Activated CD8-positive, alpha-beta T cell treated with anti-CD3 and anti-CD28 coated beads for 36 hours (primary cell): Measurements from ENCODE around the gene BMP15. TPM values are rescaled to one million over a fixed set of nuclear protein-coding genes. Genes with fewer than 3 reads are reported as not detected.

Experiments
- ATAC-seq: fragments of 200-7000 bp; cut with Tn5 transposase; one replicate; pipeline ENCODE4 v1.10.0; 2021; ENCODE audit warnings: mild to moderate bottlenecking, moderate library complexity
- CTCF ChIA-PET: fragments of 350-600 bp; sonication (Branson Sonifier 250); formaldehyde crosslinking; loops from one replicate; lab custom pipeline; 2021; ENCODE audit warnings: antibody characterized with exemption; lab: Charles Lee
- POLR2A ChIA-PET: fragments of 350-600 bp; sonication (Branson Sonifier 250); formaldehyde crosslinking; loops from one replicate; lab custom pipeline; 2021; ENCODE audit warnings: antibody characterized with exemption; lab: Charles Lee
- DNase-seq: peaks from one replicate; pipeline ENCODE4 v3.0.0-alpha.2; 2020
- H3K27ac Mint-ChIP-seq: one replicate; pipeline ENCODE4 v1.8.0; 2021; ENCODE audit warnings: mild to moderate bottlenecking, mixed read lengths
- H3K27me3 Mint-ChIP-seq: one replicate; pipeline ENCODE4 v1.8.0; 2021; ENCODE audit warnings: mixed read lengths
- H3K36me3 Mint-ChIP-seq: one replicate; pipeline ENCODE4 v1.8.0; 2021; ENCODE audit warnings: low read depth, mixed read lengths
- H3K4me1 Mint-ChIP-seq: one replicate; pipeline ENCODE4 v1.8.0; 2021; ENCODE audit warnings: low read depth, mixed read lengths
- H3K4me3 Mint-ChIP-seq: one replicate; pipeline ENCODE4 v1.8.0; 2021; ENCODE audit warnings: mild to moderate bottlenecking, moderate library complexity, mixed read lengths
- H3K9me3 Mint-ChIP-seq: one replicate; pipeline ENCODE4 v1.8.0; 2021; ENCODE audit warnings: mixed read lengths
- intact Hi-C: fragments of 100-400 bp; cut with micrococcal nuclease; formaldehyde crosslinking; loops from one replicate; pipeline ENCODE4 v1.10.0; 2022
- total RNA-seq, 2 experiments: library from RNA; stranded (reverse); gene quantifications; one replicate each; pipeline ENCODE4 v1.2.3, GENCODE V29; 2021
- TF ChIP-seq, protein P1 (sequence below): fragments of 200-600 bp; IDR thresholded peaks from one replicate; pipeline ENCODE4 v1.8.0; 2022; ENCODE audit warnings: antibody characterized with exemption, mild to moderate bottlenecking

Gene BMP15
- total RNA-seq, 2 experiments from 2014 or later = not detected

DNA sequence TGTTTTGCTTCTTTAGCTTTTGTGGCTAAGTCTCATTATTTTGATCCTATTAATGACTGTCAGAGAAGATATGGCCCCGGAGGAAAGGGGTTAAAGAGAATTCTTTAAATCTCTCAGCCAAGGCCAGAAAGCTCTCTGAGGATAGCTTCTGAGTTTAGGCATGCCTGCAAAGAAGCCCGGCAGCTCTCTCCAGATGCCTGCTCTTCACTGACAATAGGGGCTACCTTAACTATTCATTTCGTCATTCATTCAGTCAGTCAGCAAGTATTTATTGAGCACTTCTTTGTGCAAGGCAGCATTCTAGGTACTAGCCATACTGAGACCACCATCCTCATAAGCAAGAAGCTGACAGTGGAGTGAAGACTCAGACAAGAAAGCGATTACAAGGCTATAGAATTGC, 34.0 kb upstream of the BMP15 start:
- H3K27me3 Mint-ChIP-seq = peaks cover 3% of the 10 kb centered on the region
- ATAC-seq (no peak), DNase-seq (no peak)
- H3K4me1 Mint-ChIP-seq = peaks cover 2% of the 10 kb centered on the region
- POLR2A ChIA-PET = no interaction called here
- no peaks in the 10 kb centered on the region for H3K9me3 Mint-ChIP-seq
- H3K27ac Mint-ChIP-seq = no peak overlapping the region
- H3K36me3 Mint-ChIP-seq = no peaks in the 10 kb centered on the region
- intact Hi-C loops = no loop called here
- H3K4me3 Mint-ChIP-seq = no peak overlapping the region
- TF ChIP-seq, protein P1, sequence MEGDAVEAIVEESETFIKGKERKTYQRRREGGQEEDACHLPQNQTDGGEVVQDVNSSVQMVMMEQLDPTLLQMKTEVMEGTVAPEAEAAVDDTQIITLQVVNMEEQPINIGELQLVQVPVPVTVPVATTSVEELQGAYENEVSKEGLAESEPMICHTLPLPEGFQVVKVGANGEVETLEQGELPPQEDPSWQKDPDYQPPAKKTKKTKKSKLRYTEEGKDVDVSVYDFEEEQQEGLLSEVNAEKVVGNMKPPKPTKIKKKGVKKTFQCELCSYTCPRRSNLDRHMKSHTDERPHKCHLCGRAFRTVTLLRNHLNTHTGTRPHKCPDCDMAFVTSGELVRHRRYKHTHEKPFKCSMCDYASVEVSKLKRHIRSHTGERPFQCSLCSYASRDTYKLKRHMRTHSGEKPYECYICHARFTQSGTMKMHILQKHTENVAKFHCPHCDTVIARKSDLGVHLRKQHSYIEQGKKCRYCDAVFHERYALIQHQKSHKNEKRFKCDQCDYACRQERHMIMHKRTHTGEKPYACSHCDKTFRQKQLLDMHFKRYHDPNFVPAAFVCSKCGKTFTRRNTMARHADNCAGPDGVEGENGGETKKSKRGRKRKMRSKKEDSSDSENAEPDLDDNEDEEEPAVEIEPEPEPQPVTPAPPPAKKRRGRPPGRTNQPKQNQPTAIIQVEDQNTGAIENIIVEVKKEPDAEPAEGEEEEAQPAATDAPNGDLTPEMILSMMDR = no peak
- CTCF ChIA-PET = no interaction called here

DNA sequence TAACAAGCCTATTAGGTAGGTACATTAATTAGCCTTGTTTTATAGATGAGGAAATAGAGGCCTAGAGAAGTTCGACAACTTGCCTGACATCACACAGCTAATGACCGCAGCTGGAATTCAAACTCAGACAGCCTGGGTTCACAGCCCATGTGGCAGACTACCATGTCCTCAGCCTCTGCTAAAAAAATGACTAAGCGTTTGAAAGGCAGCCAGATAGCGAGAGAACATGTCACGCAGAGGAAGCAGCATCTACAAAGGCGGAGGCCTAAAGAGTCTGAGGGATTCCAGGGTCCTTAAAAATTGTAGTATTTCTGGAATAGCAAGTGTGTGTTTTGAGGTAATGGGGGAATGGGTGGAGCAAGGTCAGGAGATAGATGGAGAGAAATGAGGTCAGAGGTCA, 33.2 kb upstream of the BMP15 start:
- Mint-ChIP-seq H3K27me3 (peaks cover 4% of the 10 kb centered on the region), H3K36me3 (no peaks in the 10 kb centered on the region), H3K4me3 (no peak overlapping the region), H3K4me1 (peaks cover 2% of the 10 kb centered on the region), H3K27ac (no peak overlapping the region), H3K9me3 (no peaks in the 10 kb centered on the region)
- ATAC-seq (no peak), DNase-seq (no peak)
- ChIA-PET POLR2A (no interaction called here), CTCF (no interaction called here)
- TF ChIP-seq, protein P1 = no peak
- intact Hi-C loops = no loop called here

DNA sequence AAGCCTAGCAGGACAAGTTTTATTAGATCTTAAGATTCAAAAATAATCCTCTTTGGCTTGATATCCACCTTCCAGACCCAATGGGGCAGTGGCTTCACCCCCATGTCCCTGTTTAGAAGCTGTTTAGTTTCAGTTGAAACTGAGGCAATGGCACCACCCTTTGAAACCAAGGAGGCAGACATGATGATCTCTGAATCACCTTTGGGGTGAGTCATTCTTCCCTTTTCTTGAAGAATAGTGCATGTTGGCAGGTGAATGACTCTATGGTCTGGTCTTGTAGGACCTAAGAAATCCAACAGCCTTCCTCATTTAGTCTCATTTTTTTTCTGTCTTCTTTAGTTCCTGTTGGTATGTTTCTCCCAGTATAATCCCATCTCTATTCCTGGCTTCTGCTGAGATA, 29.5 kb upstream of the BMP15 start:
- peak; percentile 61 for ATAC-seq

DNA sequence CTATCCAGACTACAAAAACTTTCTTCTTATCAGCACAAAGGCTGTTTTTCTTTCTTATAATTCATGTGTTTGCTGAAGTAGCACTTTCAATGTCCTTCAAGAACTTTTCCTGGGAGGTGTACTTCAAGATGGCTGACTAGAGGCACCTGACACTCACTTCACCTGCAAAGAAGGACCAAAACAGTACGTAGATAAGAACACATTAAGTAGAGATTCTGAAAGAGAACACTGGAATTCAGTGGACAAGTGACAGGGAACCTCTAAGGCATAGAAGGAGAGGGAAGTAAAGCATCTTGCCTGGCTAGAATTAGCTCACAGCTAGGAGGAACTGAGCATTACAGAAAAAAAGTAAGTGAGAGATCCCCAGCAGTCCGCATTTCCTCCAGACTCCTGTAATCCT, 21.7 kb upstream of the BMP15 start:
- Mint-ChIP-seq H3K27ac (no peak overlapping the region), H3K27me3 (peaks cover 8% of the 10 kb centered on the region), H3K36me3 (no peaks in the 10 kb centered on the region), H3K4me1 (no peaks in the 10 kb centered on the region), H3K9me3 (no peaks in the 10 kb centered on the region), H3K4me3 (no peak overlapping the region)
- DNase-seq = no peak
- TF ChIP-seq, protein P1 = no peak
- no peak for ATAC-seq
- intact Hi-C loops = no loop called here
- ChIA-PET POLR2A (no interaction called here), CTCF (no interaction called here)

More for the DNA sequence above, 29.5 kb upstream of the BMP15 start:
- CTCF ChIA-PET = no interaction called here
- TF ChIP-seq, protein P1 = no peak
- H3K4me1 Mint-ChIP-seq = peaks cover 2% of the 10 kb centered on the region
- intact Hi-C loops = no loop called here
- POLR2A ChIA-PET = no interaction called here
- no peak overlapping the region for H3K4me3 Mint-ChIP-seq
- H3K27me3 Mint-ChIP-seq = peaks cover 4% of the 10 kb centered on the region
- H3K9me3 Mint-ChIP-seq = no peaks in the 10 kb centered on the region
- H3K27ac Mint-ChIP-seq = no peak overlapping the region
- H3K36me3 Mint-ChIP-seq = no peaks in the 10 kb centered on the region
- peak; percentile 3 for DNase-seq

DNA sequence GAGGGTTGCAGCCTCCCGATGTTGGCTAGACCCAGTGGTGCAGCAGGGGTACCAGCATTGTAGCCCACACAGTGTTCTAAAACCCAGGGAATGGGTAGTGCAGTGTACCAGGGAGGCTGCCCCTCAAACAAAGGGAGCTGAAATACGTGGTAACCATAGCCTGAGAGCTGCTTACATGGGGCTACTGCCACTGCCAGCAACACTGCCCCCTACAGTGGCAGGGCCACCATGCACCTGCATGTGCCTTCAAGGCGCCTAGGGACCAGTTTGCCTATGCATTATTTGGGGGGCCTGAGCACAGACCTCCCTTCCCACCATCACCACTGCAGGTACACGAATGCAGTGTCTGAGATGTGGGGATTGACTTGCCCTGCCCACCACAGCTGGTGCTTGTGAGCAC, 21.0 kb upstream of the BMP15 start:
- TF ChIP-seq, protein P1 = no peak
- Mint-ChIP-seq H3K27me3 (peaks cover 8% of the 10 kb centered on the region), H3K9me3 (no peaks in the 10 kb centered on the region), H3K4me1 (no peaks in the 10 kb centered on the region), H3K36me3 (no peaks in the 10 kb centered on the region), H3K27ac (no peak overlapping the region), H3K4me3 (no peak overlapping the region)
- intact Hi-C loops = no loop called here
- ChIA-PET POLR2A (no interaction called here), CTCF (no interaction called here)
- no peak for DNase-seq
- no peak for ATAC-seq
